Tongue (tissue), 2 donors: ENCODE measurements around the gene STIM1. TPM values are rescaled to one million over a fixed set of nuclear protein-coding genes. Genes with fewer than 3 reads are reported as not detected.
"Not testable (repeated sequence)": the region's sequence is repeated elsewhere in the genome, so short reads cannot be mapped to it uniquely, and the experiment has no call there.

ENCODE experiments used
- DNase-seq: peaks from one replicate; pipeline ENCODE4 v3.0.0-alpha.2; 2015
- total RNA-seq: library from RNA; depleted of rRNA; stranded (reverse); fragments of >200 nt; gene quantifications from one replicate; pipeline ENCODE4 v1.2.3, GENCODE V29; 2014

STIM1 gene
- total RNA-seq, 1 donor from 2014 or later = 71.0 TPM

GRCh38 chr11:3885855-3886254 lies 30.4 kb downstream of the STIM1 start:
- DNase-seq = no peak

DNA sequence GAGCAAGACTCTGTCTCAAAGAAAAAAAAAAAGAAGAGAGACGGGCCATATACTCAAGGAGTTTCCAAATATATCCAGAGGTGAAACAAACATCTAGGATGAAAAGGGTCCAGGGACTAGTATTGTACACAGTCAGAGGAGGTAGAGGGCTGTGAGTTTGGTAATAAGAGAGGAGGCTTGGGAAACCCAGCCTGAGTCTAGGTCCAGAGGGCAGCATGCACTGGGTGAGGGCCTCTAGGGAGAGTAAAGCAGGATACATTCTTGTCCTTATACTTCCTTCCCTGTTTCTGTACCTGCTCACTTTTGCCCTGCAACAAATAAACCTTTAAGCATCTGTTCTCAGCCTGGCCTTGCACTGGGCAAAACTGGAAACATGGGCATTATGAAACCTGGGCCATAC lies 31.5 kb downstream of the STIM1 start:
- DNase-seq = no peak

DNA sequence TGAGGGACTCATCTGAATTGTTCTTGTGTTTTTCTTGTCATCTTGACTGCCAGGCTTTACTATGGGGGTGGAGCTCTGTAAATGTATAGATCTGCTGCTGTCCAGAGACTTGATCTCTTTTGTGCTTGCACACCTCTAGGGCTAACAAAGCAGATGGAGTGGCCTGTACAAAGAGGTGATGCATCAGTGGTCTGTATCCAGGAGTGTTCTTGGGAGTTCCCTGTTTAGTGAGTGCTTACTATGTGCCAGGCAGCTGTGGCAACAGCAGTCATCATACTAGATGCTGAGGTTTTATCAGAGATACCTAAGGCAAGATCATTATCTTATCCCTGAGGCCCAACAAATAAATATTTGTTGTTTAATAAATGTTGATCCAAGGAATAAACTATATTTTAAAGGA lies 33.4 kb downstream of the STIM1 start:
- no peak for DNase-seq

GRCh38 chr11:3890014-3890413 lies 34.5 kb downstream of the STIM1 start:
- no peak for DNase-seq

DNA sequence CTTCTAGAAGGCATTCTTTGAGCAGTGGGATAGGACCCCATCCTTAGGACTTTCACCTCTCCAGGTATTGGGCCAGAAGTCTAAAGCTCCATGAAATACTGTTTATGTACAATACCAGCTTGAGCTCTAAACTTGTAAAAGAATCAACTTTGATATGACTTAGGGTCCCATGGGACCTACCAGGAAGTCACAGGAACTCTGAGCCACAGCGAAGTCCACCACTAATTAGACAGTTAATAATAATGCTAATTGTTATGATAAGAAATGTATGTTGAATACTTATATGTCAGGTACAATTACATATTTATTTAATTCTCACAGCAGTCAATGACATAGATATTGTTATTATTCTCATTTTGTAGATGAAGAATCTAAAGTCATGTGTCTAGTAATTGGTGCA lies 35.3 kb downstream of the STIM1 start:
- no peak for DNase-seq

DNA sequence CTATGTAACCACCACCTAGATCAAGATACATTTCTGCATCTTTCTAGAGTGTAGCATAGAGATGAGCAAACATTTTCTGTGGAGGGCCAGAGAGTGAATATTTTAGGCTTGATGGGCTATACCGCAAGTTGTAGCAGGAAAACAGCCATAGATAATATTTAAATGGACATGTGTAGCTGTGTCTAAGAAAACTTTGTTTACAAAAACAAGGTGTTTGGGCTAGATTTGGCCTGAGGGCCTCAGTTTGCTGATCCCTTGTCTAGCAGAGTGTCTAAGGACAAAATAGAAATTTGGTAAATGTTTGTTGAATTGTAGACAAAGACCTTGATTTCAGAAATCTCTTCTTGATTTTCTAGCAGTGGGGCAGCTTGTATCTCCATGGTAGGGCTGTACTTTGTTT lies 36.3 kb downstream of the STIM1 start:
- DNase-seq = no peak

DNA sequence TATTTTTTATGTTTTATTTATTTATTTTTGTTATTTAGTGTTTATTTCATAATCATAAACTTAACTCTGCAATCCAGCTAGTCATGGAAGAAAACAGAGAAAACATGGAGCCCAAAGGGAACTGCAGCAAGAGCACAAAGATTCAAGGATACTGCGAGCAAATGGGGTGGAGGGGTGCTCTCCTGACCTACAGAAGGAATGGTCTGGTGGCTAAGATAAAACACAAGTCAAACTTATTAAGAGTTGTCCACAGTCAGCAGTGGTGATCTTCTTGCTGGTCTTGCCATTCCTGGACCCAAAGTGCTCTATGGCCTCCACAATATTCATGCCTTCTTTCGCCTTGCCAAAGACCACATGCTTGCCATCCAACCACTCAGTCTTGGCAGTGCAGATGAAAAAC lies 36.7 kb downstream of the STIM1 start:
- no peak for DNase-seq

DNA sequence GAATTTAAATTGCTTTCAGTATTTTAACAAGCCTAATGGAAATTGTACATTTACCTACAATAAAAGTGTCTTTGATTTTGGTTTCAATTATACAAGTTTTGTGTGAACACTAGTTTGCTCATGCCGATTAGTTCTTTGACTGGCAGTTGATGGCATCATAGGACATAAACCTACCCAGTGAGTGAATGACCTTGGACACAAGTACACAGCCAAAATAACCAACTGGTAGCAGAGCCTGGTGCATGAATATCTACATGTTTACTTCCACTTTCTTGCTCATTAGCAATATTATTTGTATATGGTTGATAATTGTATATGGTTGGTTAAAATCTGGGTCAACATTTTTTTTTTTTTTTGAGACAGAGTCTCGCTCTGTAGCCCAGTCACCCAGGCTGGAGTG lies 37.8 kb downstream of the STIM1 start:
- DNase-seq = no peak

DNA sequence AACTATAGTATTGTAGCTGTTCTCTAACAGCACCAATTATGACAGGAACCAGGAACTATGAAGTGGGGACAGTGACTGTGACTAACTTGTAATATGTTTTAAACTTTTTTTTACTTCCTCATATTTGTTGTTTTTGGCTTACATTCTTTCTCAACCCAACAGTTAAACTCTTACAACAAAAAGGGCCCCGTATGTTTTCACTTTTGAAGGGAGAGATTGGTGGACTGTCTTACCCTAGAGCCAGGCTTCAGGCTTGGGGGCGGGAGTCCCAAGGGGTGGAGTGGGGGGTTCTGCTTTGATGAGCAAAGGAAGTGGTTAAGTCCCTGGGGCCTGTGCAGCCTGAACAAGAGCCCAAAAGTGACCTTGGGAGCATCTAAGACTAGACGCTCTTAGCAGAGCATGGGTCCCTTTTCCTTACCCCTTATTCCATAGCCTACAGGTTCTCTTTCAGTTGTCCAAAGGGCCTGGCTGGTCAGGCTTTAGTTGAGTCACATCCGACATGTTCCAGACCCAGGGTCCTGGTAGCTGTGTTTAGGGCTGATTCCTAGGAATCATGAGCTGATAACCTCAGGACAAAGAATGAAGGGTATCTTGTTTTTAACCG lies 38.8 kb downstream of the STIM1 start:
- no peak for DNase-seq

DNA sequence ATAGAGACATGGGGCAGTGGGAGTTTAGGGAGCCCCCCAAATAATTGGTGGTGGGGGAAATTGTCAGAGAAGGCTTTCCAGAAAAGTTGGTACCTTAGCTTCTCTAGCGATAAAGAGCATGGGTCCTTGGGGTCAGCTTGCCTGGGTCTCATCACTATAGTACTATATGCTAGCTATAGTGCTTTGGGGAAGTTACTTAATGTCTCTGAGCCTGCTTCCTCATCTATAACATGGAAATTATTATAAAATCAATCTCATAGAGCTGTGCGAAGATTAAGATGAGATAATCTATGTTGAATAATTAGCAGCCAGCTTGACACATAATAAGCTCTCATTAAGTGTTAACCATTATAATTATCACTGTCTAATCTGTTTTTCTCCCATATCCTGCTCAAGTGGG lies 41.2 kb downstream of the STIM1 start:
- DNase-seq = no peak

GRCh38 chr11:3900230-3900629 lies 44.8 kb downstream of the STIM1 start:
- not testable (repeated sequence) for DNase-seq

DNA sequence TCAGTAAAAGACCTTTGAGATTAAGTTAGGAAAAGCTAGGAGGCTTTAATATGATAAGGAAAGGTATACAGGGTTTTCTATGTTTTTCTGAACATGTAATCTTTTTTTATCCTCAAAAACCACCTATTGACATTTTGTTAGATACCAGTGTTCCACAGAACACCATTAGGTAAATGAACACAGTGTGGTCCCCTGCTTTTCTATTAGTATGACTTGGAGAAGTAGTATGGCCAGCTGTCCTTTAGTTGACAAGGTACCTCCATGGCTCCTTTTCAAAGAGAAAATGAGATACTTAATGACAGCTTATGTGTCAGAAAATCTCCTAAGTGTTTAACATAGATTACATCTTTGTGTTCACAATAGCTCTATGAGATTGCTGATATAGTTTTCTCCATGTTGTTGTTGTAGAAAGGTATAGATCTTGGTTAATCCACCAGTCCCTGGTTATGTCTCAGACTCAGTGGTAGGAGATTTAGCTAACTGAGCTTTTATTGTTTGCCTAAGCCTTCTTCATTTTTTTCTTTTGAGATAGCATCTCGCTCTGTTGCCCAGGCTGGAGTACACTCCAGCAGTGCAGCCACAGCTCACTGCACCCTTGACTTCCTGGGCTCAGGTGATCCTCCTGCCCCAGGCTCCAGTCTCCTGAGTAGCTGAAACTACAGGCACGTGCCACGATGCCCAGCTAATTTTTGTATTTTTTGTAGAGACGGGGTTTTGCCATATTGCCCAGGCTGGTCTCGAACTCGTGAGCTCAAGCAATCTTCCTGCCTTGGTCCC lies 46.0 kb downstream of the STIM1 start:
- DNase-seq = no peak

GRCh38 chr11:3902441-3902840 lies 47.0 kb downstream of the STIM1 start:
- DNase-seq = no peak

- no peak for DNase-seq
Observed at GRCh38 chr11:3903207-3903896, 47.9 kb downstream of the STIM1 start.

DNA sequence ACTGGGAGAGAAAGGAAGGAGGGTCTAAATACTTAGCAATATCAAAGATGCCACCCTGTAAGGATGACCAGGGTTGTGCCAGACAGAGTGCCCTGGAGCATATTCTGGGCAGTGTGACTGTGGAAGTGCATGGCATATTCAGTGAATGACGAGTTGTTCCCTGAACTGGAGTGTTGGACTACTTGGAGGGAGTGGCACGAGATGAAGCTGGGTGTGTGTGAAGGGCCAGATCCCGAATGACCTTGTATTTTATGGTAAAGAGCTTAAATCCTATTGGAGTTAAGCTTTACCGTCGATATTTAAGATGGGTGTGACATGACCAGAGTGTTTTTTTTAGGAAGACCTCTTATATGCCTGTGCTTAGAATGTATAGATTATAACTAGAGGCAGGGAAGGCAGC lies 48.8 kb downstream of the STIM1 start:
- no peak for DNase-seq

- no peak for DNase-seq
Observed at GRCh38 chr11:3905080-3905953, 49.9 kb downstream of the STIM1 start.

DNA sequence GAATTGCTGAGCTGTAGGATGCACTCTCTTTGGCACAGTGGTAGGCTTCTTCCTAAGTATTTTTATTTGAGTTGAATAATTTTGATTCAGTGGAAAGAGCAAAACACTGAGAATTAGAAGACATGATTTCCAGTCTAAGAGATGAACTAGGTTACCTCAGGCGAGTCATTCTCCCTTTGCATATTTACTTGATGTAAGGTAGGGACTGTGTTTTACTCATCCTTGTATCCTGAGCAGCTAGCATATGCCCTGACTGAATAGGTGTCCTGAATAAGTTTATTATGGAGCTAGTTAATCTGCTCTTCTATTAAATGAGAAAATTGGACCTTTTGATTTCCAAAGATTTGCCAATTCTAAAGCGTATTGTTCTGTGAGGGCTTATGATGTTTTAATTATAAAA lies 50.7 kb downstream of the STIM1 start:
- DNase-seq = no peak

- DNase-seq = no peak
Observed at GRCh38 chr11:3907590-3907989, 52.1 kb downstream of the STIM1 start.

DNA sequence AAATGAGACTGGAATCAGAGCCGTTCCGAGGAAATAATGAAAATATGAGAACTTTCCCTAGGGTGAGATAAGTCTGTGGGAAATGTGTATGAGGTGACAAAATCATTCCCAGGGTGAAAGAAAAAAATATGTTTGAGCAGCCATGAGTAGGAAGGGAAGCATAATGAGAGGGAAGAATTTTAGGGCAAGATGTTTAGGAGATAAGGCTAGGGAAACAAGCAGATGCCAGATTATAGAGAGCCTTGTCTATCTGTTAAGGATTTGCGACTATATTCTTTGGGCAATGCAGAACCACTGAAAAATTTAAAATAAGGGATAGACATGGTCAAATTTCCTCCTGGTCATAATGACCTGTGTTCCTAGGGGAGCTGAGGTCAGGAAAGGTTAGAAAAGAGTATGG lies 54.4 kb downstream of the STIM1 start:
- no peak for DNase-seq

- no peak for DNase-seq
Observed at GRCh38 chr11:3911908-3912505, 56.5 kb downstream of the STIM1 start.

DNA sequence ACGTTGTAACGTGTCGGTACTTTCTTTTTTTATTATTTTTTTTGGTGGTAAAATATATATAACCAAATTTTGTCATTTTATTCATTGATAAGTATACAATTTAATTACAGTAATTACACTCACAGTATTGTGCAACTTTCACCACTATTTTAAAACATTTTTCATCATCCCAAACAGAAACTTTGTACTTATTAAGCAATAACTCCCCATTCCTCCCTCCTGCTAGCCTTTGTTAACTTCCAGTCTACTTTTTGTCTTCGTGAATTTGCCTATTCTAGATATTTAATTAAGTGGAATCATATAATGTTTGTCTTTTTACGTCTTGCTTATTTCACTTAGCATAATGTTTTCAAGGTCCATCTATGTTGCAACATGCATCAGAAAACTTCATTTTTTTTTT lies 58.5 kb downstream of the STIM1 start:
- no peak for DNase-seq

DNA sequence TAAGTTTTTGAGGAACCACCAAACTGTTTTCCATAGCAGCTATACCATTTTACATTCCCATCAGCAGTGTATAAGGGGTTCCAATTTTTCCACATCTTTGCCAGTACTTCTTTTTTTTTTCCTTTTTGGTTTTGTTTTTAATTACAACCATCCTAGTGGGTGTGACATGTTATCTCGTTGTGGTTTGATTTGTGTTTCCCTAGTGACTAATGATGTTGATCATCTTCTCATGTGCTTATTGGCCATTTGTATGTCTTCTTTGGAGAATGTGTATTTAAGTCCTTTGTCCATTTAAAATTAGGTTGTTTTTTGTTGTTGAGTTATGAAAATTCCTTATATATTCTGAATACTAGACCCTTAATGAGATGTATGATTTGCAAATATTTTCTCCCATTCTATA lies 59.3 kb downstream of the STIM1 start:
- no peak for DNase-seq
